IMR-90 (cell line): ENCODE measurements around the gene POMT1. TPM values are rescaled to one million over a fixed set of nuclear protein-coding genes. Genes with fewer than 3 reads are reported as not detected.

Experiments used
- ATAC-seq: fragments of 200-7000 bp; cut with Tn5 transposase; 2 replicates; pipeline ENCODE4 v1.9.1; 2020; ENCODE audit warnings: low read depth, mild to moderate bottlenecking, moderate library complexity
- BruUV-seq: library from RNA; stranded (reverse); fragments of 400-500 nt; replicated peaks from 2 replicates; lab custom pipeline; 2021; lab: Mats Ljungman, UMichigan
- CTCF ChIA-PET: fragments of 300-600 bp; formaldehyde crosslinking; extraction: SDS; loops from one replicate; lab custom pipeline; 2021; ENCODE audit warnings: antibody characterized with exemption; lab: Yijun Ruan, JAX
- POLR2A ChIA-PET: fragments of 300-600 bp; sonication (Branson Sonifier 250); formaldehyde crosslinking; loops from one replicate; lab custom pipeline; 2022; ENCODE audit warnings: antibody characterized with exemption; ENCODE audit not compliant: unreplicated experiment; lab: Charles Lee
- DNase-seq: peaks from one replicate; pipeline ENCODE4 v3.0.0; 2013
- H2AFZ ChIP-seq: replicated peaks from 2 replicates; pipeline ENCODE3; 2013; ENCODE audit warnings: low read length, mild to moderate bottlenecking; ENCODE audit not compliant: poor library complexity
- H2AK5ac ChIP-seq: 2 replicates; pipeline ENCODE4 v1.6.1; 2013; ENCODE audit warnings: low read depth, low read length, inconsistent platforms
- H2AK9ac ChIP-seq: replicated peaks from 2 replicates; pipeline ENCODE3; 2013; ENCODE audit warnings: mild to moderate bottlenecking, low read depth, low read length, moderate library complexity; ENCODE audit not compliant: poor library complexity
- H2BK120ac ChIP-seq: 2 replicates; pipeline ENCODE4 v1.6.1; 2013; ENCODE audit warnings: low read depth, low read length, inconsistent platforms
- H2BK15ac ChIP-seq: 3 replicates; pipeline ENCODE4 v1.6.1; 2013; ENCODE audit warnings: low read depth, low read length, inconsistent platforms
- H2BK20ac ChIP-seq: 2 replicates; pipeline ENCODE4 v1.6.1; 2013; ENCODE audit warnings: low read depth, mild to moderate bottlenecking, inconsistent platforms, low read length, moderate library complexity
- H2BK5ac ChIP-seq: 2 replicates; pipeline ENCODE4 v1.6.1; 2013; ENCODE audit warnings: mild to moderate bottlenecking, low read depth, low read length, inconsistent platforms; ENCODE audit not compliant: poor library complexity, severe bottlenecking
- H3K14ac ChIP-seq: replicated peaks from 2 replicates; pipeline ENCODE4 v1.6.1; 2013; ENCODE audit warnings: low read depth, low read length, inconsistent platforms
- H3K18ac ChIP-seq: 2 replicates; pipeline ENCODE4 v1.6.1; 2013; ENCODE audit warnings: low read depth, low read length, control low read depth
- H3K23ac ChIP-seq: 2 replicates; pipeline ENCODE4 v1.6.1; 2013; ENCODE audit warnings: low read depth, low read length, inconsistent platforms
- H3K27ac ChIP-seq: 2 replicates; pipeline ENCODE4 v1.5.1; 2013; ENCODE audit warnings: mild to moderate bottlenecking, control low read depth, low read length; ENCODE audit not compliant: insufficient read depth
- H3K27me3 ChIP-seq: 2 replicates; pipeline ENCODE4 v1.6.1; 2013; ENCODE audit warnings: low read length; ENCODE audit not compliant: control insufficient read depth, insufficient read depth
- H3K36me3 ChIP-seq: 2 replicates; pipeline ENCODE4 v1.6.1; 2013; ENCODE audit warnings: low read length, mixed read lengths; ENCODE audit not compliant: control insufficient read depth, insufficient read depth
- H3K4ac ChIP-seq: 2 replicates; pipeline ENCODE4 v1.6.1; 2013; ENCODE audit warnings: low read depth, low read length, inconsistent platforms
- H3K4me1 ChIP-seq: 2 replicates; pipeline ENCODE4 v1.6.1; 2013; ENCODE audit warnings: low read length, mixed read lengths; ENCODE audit not compliant: control insufficient read depth, insufficient read depth
- H3K4me2 ChIP-seq: 2 replicates; pipeline ENCODE4 v1.6.1; 2013; ENCODE audit warnings: low read depth, mild to moderate bottlenecking, control low read depth, low read length, moderate library complexity
- H3K4me3 ChIP-seq: 2 replicates; pipeline ENCODE4 v1.5.1; 2013; ENCODE audit warnings: low read depth, mild to moderate bottlenecking, control low read depth, low read length, moderate library complexity; ENCODE audit not compliant: insufficient read depth
- H3K56ac ChIP-seq: 2 replicates; pipeline ENCODE4 v1.6.1; 2013; ENCODE audit warnings: low read length, inconsistent platforms; ENCODE audit not compliant: insufficient read depth; ENCODE audit errors: extremely low read depth
- H3K79me1 ChIP-seq, 2 experiments: 2 replicates each; pipeline ENCODE4 v1.6.1; 2013; ENCODE audit warnings: low read length in 2 of 2, inconsistent platforms in 1 of 2, low read depth in 1 of 2
- H3K9ac ChIP-seq: 2 replicates; pipeline ENCODE4 v1.6.1; 2013; ENCODE audit warnings: low read depth, low read length, control low read depth
- H3K9me1 ChIP-seq: 2 replicates; pipeline ENCODE4 v1.6.1; 2013; ENCODE audit warnings: low read length, inconsistent platforms; ENCODE audit not compliant: insufficient read depth
- H3K9me3 ChIP-seq: 2 replicates; pipeline ENCODE4 v1.6.1; 2013; ENCODE audit warnings: low read length; ENCODE audit not compliant: control insufficient read depth, insufficient read depth
- H4K20me1 ChIP-seq: 2 replicates; pipeline ENCODE4 v1.6.1; 2013; ENCODE audit warnings: low read length, inconsistent platforms; ENCODE audit not compliant: insufficient read depth
- H4K5ac ChIP-seq: 2 replicates; pipeline ENCODE4 v1.6.1; 2013; ENCODE audit warnings: mild to moderate bottlenecking, low read depth, low read length, control low read depth
- H4K8ac ChIP-seq, 2 experiments: 2 replicates each; pipeline ENCODE4 v1.6.1; 2013; ENCODE audit warnings: low read depth in 2 of 2, low read length in 2 of 2, control low read depth in 1 of 2, inconsistent platforms in 1 of 2
- H4K91ac ChIP-seq: 2 replicates; pipeline ENCODE4 v1.6.1; 2013; ENCODE audit warnings: low read depth, low read length, inconsistent platforms; ENCODE audit not compliant: insufficient read depth
- BHLHE40 ChIP-seq: fragments of 150-350 bp; IDR thresholded peaks from 2 replicates; pipeline ENCODE4 v1.6.1; 2016; ENCODE audit warnings: mild to moderate bottlenecking, low read depth, low read length
- CEBPB ChIP-seq: IDR thresholded peaks from 2 replicates; pipeline ENCODE4 v1.6.1; 2012; ENCODE audit warnings: low read depth, low read length, improper control_type of control experiment
- CHD1 ChIP-seq: IDR thresholded peaks from 2 replicates; pipeline ENCODE4 v1.6.1; 2012; ENCODE audit warnings: low read depth, low read length, improper control_type of control experiment
- CTCF ChIP-seq: conservative IDR thresholded peaks from 2 replicates; pipeline ENCODE4 v1.5.1; 2012; ENCODE audit warnings: mild to moderate bottlenecking, low read depth, low read length, improper control_type of control experiment
- ELK1 ChIP-seq: fragments of 150-350 bp; IDR thresholded peaks from 2 replicates; pipeline ENCODE4 v1.6.1; 2016; ENCODE audit warnings: low read depth, mild to moderate bottlenecking, low read length, moderate library complexity, borderline replicate concordance
- FOS ChIP-seq: fragments of 150-350 bp; IDR thresholded peaks from 2 replicates; pipeline ENCODE4 v1.6.1; 2016; ENCODE audit warnings: low read depth, low read length
- MAFK ChIP-seq: IDR thresholded peaks from 2 replicates; pipeline ENCODE4 v1.6.1; 2012; ENCODE audit warnings: low read depth, low read length, improper control_type of control experiment
- MAZ ChIP-seq: IDR thresholded peaks from 2 replicates; pipeline ENCODE4 v1.6.1; 2012; ENCODE audit warnings: low read depth, mild to moderate bottlenecking, low read length, improper control_type of control experiment, moderate library complexity, borderline replicate concordance
- MXI1 ChIP-seq: IDR thresholded peaks from 2 replicates; pipeline ENCODE4 v1.6.1; 2012; ENCODE audit warnings: low read depth, mild to moderate bottlenecking, low read length, moderate library complexity, borderline replicate concordance
- NFE2L2 ChIP-seq: fragments of 150-350 bp; IDR thresholded peaks from 2 replicates; pipeline ENCODE4 v1.6.1; 2016; ENCODE audit warnings: low read depth, mild to moderate bottlenecking, low read length
- POLR2A ChIP-seq: IDR thresholded peaks from 2 replicates; pipeline ENCODE4 v1.6.1; 2012; ENCODE audit warnings: mild to moderate bottlenecking, low read depth, low read length
- RAD21 ChIP-seq: IDR thresholded peaks from 2 replicates; pipeline ENCODE4 v1.6.1; 2012; ENCODE audit warnings: low read length, improper control_type of control experiment
- RCOR1 ChIP-seq: IDR thresholded peaks from 2 replicates; pipeline ENCODE4 v1.6.1; 2012; ENCODE audit warnings: mild to moderate bottlenecking, low read length, improper control_type of control experiment; ENCODE audit not compliant: insufficient replicate concordance
- RFX5 ChIP-seq: IDR thresholded peaks from 2 replicates; pipeline ENCODE4 v1.8.0; 2012; ENCODE audit warnings: low read depth, mild to moderate bottlenecking, low read length, moderate library complexity
- SMC3 ChIP-seq: fragments of 150-350 bp; IDR thresholded peaks from 2 replicates; pipeline ENCODE4 v1.6.1; 2016; ENCODE audit warnings: low read depth, mild to moderate bottlenecking, antibody characterized with exemption, low read length, moderate library complexity
- USF2 ChIP-seq: fragments of 150-350 bp; IDR thresholded peaks from 2 replicates; pipeline ENCODE4 v1.6.1; 2017; ENCODE audit warnings: mild to moderate bottlenecking, antibody characterized with exemption, low read length, low read depth
- WGBS, 2 experiments: methylation state at CpG; one replicate each; pipeline versions ENCODE4 v1.1.5 to v1.1.7; 2013; ENCODE audit warnings: missing lambda C conversion rate in 2 of 2; ENCODE audit not compliant: insufficient read length in 1 of 2; ENCODE audit errors: extremely low coverage in 2 of 2; 5-methylcytosine and 5-hydroxymethylcytosine counted together
- dilution Hi-C: fragments of 300-500 bp; cut with HindIII; formaldehyde crosslinking; loops from one replicate; pipeline ENCODE4 v1.14.3; 2018; ENCODE audit warnings: low sequenced_read_pairs; ENCODE audit not compliant: unreplicated experiment
- in situ Hi-C: fragments of 300-500 bp; cut with MboI; formaldehyde crosslinking; loops from 3 replicates; pipeline ENCODE4 v1.14.3; 2019; ENCODE audit warnings: low sequenced_read_pairs, inconsistent platforms, mixed read lengths
- intact Hi-C: fragments of 100-400 bp; cut with micrococcal nuclease; formaldehyde crosslinking; loops from 2 replicates; pipeline ENCODE4 v1.10.0; 2022
- polyA plus RNA-seq, 3 experiments: library from polyadenylated mRNA; depleted of rRNA; stranded (reverse); fragments of >200 nt; gene quantifications; 2 replicates each; pipeline ENCODE4 v1.2.3, GENCODE V29; 2012; ENCODE audit warnings: low replicate concordance in 1 of 3
- total RNA-seq: library from RNA; depleted of rRNA; stranded (reverse); fragments of >200 nt; gene quantifications from 2 replicates; pipeline ENCODE4 v1.2.3, GENCODE V29; 2012

Gene POMT1
- total and polyA plus RNA-seq, 2 of the 4 experiments (the other 2 are of a cell fraction): 24.2 to 36.5 TPM

- Histone ChIP-seq H3K4me2 (no peak overlapping the region), H3K79me1 (peaks cover 10 to 43% of the 10 kb centered on the region in 2 experiments), H3K23ac (no peak overlapping the region), H2AFZ (no peak overlapping the region), H3K36me3 (peaks cover 94% of the 10 kb centered on the region), H2BK5ac (no peak overlapping the region), H3K9me3 (no peaks in the 10 kb centered on the region), H3K9ac (no peak overlapping the region), H3K18ac (no peak overlapping the region), H3K14ac (no peak overlapping the region), H3K9me1 (no peaks in the 10 kb centered on the region), H2BK120ac (no peak overlapping the region), H3K27ac (no peak overlapping the region), H2AK5ac (no peak overlapping the region), H4K8ac (no peak overlapping the region), H2AK9ac (no peak overlapping the region), H4K20me1 (peaks cover 21% of the 10 kb centered on the region), H3K4ac (no peak overlapping the region), H2BK20ac (no peak overlapping the region), H4K5ac (no peak overlapping the region), H3K4me1 (no peaks in the 10 kb centered on the region), H4K91ac (no peak overlapping the region), H3K56ac (no peak overlapping the region), H2BK15ac (no peak overlapping the region), H3K27me3 (no peaks in the 10 kb centered on the region), H3K4me3 (no peak overlapping the region)
- intact Hi-C loops (no loop called here), dilution Hi-C loops (no loop called here), in situ Hi-C loops (no loop called here)
- ChIA-PET POLR2A (no interaction called here), CTCF (no interaction called here)
- 89% methylated on average over 4 of the region's 6 CpGs; no CpG with 5 or more reads in 1 of the 2 experiments for WGBS, 2 experiments
- DNase-seq (no peak), ATAC-seq (no peak)
- TF ChIP-seq MXI1 (no peak), ELK1 (no peak), CEBPB (no peak), MAZ (no peak), CTCF (no peak), CHD1 (no peak), NFE2L2 (no peak), USF2 (no peak), BHLHE40 (no peak), RAD21 (no peak), FOS (no peak), RFX5 (no peak), POLR2A (no peak), MAFK (no peak), RCOR1 (no peak), SMC3 (no peak)
- BruUV-seq: no TSS peak
Measured at GRCh38 chr9:131492070-131492469, 10.6 kb upstream of the POMT1 start.
